Measurements from ENCODE around the gene MYO9A. TPM values are rescaled to one million over a fixed set of nuclear protein-coding genes. Genes with fewer than 3 reads are reported as not detected.

The MYO9A gene
- polyA plus RNA-seq, 3 donors = 30.1 to 43.0 (median 35.0) TPM

DNA sequence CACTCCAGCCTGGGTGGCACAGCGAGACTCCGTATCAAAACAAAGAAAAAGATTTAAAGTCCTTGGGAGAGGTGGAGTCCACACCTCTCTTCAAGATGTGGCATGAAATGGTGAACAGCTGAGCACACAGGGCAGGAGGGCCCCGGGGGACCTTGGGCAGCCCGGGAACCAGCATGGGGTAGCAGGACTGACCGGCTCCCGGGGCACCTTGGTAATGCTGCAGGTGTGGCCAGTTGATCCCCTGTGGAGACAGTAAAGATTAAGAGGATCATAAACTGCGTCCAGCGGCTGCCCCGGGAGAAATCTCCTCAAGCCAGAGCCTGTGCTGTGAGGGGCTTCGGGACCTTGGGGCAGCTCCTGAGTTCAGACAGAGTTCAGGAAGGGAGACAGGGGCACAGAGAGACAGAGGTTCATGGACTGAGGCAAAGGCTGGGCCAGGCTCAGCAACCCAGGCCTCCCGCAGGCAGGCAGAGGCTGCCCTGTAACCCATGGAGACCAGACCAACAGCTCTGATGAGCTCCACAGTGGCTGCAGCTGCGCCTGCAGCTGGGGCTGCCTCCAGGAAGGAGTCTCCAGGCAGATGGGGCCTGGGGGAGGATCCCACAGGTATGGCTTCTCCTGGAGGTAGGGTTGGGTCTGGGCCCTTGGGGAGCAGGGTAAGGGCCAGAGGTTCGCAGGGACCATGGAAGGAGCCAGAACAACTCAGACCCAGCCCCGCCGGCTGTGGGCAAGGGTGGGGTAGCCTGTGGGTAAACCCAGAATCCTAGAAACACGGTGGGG is 307.5 kb downstream of the MYO9A start, which contains the start of gene NR2E3:
TSS of gene NR2E3 (plus strand) at position 299 of the 780 bp plus-strand sequence. CDS start at position 489, 190 bp downstream.
- no peak for DNase-seq

DNA sequence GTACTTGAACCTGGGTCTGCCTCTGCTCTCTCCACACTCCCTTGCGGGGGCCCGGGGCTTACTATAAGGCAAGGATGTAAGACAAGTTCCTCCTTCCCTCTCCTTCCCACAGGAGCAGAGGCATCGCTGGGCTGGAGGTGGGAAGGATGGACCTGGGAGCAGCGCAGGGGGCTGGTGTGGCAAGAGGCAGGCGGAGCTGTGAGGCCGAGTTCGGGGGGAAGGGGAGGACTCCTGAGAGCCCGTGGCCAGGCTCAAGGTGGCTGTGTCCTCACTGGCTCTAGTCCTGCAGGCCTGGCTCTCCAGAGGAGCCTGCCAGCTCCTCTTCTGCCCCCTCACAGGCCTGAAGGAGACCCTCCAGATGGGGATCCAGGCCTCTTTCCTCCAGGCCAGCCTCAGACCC is 308.6 kb downstream of the MYO9A start:
- no peak for DNase-seq

DNA sequence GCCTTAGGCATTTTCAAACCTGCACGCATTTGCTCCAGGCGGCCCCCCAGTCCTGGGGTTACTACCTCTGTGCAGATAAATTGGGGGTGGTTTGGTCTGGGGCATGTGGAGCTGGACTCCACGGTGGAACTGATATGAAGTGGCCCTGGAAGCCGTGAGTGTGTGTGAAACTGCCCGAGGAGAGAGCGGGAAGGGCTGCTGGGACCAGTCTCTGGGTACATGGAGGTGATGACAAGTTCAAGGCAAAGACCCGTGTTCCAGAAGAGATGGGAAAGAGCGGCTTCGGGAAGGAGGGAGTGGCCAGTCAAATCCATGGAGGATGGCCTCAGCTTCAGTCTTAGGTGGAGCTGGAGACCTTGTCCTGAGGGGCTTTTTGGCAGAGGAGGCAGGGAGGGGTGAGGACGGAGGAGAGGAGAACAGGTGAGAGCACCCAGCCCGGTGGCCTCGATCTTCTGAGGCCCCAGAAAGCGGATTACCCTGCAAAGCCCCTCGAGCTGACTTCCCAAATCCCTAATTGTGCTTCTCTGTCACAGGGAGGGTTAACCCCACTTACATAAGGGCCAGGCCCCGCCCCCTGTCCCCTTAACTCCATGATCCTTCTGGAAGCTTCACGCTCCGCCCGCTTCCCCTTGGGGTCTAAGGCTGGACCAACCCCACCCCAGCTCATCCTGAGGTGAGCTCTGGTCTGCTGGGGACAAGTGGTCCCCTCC is 309.5 kb downstream of the MYO9A start:
- no peak for DNase-seq

DNA sequence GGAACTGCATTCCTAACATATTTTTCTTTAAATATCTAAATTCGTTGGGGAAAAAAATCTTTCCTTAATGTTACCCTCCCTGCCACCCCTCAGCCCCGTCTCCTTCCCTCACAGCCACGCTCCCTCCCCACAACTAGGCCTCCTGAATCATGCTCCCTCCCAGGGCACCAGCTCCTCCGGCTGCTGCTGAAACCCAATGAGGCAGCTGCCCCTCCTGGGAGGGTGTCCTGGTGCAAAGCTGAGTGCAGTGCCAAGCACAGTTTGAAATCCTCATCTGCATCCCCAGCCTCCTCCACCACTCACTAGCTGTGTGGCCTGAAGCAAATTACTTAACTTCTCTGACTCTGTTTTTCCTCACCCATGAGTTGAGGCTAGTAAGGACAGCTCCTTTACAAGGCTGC is 310.3 kb downstream of the MYO9A start:
- DNase-seq = no peak

DNA sequence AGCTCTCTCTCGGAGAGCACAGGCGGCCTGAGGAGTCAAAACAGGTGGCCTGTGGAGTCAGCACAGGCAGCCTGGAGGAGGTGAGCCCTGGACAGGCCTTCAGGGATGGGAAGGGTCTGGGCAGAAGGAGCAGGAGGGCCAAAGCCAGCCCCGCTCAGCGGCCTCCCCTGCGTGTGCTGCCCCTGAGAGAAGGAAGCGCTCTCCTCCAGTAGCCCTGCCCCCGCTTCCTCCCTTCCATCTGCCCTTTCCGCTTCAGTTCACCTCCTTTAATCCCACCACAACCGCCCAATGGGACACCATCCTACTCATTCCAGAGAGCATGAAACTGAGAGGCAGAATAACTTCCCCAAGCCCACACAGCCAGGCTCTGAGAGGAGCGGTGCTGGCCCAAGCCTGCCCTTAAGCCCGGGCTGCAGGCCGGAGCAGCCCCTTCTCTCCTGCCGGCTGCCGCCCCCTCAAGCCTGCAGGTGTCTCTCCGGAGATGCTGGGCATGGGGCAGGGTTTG is 310.8 kb downstream of the MYO9A start:
- DNase-seq = no peak

DNA sequence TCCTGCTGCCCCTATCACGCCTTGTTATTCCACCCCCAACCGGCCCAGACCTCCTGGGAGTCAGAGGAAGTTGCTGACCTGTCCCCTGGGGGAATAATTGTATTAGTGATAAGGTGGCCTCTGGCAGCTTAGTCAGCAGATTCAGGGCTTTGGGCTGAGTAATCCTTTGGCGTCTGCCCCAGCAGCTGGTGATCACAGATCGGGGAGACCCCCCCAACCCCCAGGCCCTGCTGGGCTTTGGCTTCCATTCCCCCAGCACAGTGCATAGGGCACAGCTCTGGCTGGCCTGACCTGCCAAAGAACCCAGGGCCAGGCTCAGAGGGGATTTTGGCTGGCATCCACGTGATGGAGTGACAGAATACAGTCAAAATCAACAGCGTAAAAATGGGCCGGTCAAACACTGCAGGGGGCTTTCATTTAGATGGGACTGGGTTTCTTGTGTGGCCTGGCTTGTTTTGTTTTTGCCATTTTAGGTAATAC is 311.5 kb downstream of the MYO9A start:
- no peak for DNase-seq

DNA sequence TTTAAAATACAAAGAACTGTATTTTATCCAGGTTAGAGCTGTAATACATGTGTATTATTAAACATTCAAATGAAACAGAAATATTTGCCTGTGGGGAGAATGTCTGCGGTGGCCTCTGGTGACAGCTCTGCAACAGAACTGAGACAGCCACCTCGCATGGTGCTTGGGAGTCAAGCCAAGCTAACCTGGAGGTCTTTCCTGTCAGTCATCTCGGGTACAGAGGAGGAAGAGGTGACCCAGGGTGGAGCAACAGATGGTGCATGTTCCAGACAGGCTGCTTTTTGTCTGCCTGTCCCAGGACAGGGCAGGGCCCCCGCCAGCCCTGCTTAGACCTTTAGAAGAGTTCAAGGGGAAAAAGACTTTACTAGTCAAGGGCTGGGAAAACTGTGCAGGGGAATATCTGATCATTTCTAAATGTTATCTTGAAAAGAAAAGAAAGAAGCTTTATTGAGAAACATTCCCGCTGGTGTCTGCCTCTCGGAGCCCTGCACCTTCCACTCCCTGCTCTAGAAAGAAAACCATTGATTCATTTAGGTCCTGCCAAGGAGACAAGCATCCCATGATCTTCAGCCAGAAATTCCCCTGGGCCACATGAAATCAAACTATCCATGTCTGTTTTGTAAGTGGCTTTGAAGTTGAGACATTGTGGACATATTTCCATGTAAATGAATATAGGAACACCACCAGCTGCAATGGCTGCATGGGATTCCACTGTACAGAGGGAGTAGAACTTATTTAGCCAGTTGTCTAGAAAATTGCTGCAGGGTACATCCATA is 313.1 kb downstream of the MYO9A start:
- no peak for DNase-seq

DNA sequence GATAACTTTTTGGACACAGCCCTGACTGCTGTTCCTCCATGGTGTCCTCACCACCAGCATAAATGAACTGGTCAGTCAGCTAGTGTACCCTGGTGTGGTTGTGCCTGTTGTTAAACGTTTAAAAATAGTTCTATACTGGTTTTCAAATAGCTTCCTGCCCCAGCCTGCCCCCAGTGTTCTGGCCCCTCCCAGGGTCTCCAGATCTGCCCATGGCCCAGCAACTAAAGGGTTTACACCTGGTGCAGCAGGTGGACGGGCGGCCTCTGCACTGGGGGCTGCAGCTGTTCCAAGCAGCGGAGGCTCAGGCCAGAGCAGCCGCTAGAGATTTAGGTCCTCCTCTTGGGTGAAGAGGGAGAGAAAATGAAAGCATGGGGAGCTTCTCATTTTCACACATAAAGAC is 313.7 kb downstream of the MYO9A start:
- DNase-seq = no peak

DNA sequence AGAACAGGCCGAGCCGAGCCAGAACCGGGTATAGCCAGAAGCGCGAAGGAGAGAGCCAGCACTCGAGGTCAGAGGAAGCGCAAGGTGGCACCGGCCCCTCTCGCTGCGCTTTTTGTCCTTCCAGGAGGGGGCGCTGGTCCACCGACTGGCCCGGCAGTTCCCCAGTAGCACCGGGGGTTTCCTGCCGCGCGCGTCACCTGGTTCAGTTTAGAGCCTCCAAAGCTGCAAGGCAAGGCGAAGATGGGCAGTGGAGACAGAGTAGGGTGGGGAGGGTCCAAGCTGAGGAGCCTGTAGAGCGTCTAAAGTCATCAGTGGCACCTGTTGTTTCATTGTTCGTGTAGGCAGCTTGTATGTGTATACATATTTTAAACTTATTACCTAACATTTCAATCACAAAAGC is 315.2 kb downstream of the MYO9A start:
- DNase-seq = no peak

DNA sequence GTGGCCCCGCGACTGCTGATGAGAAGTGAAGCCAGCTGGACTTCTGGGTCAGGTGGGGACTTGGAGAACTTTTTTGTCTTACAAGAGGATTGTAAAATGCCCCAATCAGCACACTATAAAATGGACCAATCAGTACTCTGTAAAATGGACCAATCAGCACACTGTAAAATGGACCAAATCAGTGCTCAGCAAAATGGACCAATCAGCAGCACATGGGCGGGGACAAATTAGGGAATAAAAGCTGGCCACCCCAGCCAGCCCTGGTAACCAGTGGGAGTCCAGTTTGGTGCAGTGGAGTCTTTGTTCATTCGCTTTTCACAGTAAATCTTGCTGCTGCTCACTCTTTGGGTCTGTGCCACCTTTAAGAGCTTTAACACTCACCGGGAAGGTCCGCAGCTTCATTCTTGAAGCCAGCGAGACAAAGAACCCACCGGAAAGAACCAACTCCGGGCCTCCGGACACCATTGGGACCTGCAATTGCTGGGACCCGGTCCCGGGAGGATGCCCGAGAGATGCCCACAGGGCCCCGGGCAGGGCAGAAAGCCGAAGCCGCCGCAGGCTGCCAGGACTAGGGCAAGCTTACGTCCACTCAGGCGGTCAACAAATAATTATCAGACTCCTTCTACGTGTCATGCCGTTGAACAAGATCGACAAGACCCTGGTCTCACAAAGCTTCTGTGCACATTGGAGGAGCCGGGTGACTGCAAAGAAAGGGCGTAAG is 315.9 kb downstream of the MYO9A start:
- DNase-seq = no peak

DNA sequence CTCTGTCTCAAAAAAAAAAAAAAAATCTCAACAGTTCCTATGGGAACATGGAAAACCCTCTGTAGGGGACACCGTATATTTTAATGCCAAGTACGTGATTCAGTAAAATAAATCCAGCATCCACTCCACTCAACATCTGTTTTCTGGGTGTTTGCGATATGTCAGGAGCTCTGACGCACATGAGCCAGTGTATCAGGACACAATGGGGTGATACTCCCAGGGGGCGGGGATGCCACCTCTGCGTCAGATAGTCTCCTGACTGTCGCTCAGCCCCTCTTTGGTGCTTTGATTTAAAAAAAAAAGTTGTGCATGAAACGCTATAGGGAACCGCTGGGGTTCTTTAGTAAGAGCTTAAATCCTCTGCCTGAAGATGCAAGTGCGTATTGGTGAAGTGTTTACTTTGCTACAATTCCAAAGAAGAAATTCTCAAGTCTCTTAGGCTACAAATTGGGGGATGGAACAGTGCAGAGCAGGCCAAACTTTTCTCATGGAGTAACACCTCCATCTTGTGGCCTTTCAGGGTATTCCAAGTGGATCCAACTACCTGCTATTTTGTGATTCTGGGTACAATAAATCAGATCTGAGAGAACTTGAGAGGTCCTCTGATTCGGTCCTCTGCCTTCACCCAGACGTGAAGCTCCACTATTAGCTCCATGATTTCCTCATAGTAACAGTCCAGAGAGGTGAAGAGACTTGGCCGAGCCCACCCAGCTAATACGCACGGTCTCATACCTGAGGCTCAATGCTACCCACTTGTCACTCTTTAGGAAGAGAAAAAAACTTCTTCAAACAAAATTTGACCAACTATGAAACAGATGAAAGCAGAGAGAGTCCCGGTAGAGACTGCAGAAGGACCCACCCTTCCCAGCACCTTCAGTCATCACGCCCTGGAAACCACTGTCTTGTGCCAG is 316.9 kb downstream of the MYO9A start:
- peak; percentile 80 for DNase-seq

DNA sequence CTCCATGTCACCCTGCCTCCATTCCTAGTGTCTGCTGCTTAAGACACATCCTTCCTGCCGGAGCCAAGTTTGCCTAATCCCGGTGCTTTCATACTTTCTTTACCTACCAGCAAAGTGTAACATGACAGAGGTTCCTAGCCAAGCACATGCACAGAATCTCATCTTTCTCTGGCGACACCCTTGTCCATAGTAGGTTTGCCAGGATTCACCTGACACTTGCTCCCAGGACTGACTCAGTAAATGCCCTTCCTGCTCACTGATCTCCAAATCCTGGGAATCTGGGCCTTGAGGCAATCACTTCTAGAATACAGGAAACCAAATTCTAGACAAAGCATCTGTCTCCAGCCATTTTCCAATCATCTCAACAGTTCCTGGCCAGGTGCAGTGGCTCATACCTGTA is 317.8 kb downstream of the MYO9A start:
- DNase-seq = no peak

DNA sequence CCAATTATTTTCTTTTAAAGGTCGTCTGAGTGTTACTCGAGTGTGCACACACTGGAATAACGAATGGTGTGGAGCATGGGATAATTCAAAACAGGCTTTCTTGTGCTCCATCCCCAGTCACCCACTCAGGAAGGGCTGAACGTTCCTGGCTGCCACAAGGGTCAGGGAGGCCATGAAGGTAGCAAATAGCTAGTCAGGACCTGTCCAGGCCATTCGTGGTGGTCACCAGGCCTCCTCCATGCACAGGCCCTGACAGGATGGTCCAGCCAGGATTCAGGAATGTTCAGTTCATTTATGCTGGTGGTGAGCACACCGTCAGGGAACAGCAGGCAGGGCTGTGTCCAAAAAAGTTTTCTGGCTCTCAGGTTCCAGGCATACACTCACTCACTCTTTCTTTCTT is 319.3 kb downstream of the MYO9A start:
- no peak for DNase-seq

DNA sequence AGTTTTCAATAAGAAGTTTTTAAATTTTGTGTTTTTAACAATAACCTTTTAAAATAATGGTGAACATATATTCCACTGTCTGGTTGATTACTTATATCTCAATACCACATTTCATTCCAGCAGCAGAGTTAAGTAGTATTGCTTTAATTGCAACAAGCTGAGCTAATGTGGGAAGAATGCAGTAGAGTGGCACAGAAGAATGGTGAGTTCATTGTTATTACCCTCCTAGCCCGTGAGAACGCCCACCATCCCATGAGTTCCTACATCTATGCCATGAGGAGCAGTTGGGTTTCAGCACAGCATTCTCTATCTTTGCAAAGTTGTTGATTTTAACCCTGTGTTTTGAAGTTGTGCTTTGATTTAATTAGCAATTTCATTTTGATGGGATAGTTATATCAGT is 325.4 kb downstream of the MYO9A start:
- no peak for DNase-seq

DNA sequence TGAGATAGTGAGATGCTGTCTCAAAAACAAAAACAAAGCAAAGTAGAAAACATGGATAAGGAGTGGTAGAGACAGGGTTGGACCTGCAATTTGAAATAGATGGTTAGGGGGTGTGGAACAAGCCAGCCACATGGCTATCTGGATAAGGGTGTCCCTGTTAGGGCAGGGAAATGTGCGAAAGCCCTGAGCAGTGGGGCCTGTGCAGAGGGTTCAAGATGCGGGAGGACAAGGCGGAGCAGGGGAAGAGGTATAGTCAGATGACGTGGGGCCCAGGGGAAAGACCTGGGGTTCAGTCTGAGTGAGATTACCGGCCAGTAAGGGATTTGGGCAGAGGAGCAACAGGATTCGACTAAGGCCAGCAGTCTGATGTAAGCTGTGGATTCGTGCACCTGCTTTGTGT is 326.0 kb downstream of the MYO9A start:
- no peak for DNase-seq

DNA sequence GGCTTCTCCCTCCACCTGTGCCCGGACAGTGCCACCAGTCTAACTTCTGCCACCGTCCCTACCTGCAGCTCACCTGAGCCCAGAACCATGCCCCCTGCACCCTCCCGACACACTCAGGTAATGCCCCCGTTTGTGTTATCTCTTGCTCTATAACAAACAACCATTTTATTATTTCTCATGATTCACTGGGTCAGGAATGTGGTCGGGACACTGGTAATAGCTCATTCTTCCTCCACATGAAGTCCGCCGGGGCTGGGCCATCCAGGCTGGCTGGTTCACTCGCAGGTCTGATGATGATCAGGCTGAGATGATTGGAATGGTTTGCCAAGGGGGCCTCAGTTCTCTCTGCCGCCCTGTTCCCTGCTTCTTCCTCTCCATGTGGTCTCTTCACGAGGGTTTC is 327.9 kb downstream of the MYO9A start:
- no peak for DNase-seq

DNA sequence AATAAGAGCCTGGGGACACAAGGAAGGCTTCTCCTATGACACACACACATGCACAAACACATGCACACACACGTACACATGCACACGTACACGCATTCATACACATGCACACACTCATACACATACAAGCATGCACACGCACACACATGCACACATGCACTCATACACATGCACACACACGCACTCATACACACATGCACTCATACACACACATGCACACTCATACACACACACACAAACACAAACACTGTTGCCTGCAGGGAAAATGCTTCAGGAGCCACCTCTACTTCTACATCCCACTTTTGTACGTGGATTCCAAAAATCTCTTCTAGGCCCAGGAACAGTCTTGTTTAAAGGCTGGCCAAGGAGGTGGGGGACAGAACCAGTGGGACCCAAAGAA is 328.3 kb downstream of the MYO9A start:
- no peak for DNase-seq

DNA sequence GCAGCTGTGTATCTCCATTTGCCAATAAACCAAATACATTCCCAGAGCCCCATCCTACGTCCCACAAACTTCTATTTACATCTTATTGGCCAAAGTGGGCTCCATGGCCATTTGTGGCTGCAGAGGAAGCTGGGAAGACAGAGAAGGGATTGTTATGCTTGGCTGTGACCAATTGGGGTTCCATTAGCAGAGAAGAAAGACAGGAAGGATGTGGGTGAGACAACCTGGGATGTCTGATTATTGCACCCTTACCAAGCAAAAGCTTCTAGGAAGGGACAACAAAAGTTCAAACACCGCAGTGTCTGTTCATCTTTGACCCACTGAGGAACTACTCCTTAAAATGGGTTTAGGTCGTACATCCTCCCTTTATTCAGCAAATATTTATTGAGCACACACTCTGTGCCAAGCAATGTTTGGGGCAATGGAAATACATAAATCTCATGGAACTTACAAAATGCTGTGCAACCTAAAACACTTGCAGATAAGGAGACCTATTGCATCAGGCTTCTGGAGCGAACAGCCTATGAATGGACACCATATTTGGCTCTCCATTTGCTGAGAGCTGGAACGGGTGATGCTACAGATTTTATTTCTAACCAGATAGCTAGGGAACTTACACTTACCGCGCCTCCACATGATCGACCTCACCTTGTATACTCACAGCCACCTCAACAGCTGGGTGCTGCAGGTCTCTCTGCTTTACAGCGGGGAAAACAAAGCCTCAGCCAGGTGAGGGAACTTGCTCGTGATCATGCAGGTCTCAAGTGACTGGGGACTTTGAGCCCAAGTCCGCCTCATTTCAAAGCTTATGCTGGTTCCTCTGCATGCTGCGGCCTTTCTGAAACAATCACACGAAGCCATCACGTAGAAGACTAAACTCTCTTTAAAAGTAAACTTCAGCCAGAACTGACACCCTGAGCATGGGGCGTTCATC is 329.0 kb downstream of the MYO9A start:
- no peak for DNase-seq

DNA sequence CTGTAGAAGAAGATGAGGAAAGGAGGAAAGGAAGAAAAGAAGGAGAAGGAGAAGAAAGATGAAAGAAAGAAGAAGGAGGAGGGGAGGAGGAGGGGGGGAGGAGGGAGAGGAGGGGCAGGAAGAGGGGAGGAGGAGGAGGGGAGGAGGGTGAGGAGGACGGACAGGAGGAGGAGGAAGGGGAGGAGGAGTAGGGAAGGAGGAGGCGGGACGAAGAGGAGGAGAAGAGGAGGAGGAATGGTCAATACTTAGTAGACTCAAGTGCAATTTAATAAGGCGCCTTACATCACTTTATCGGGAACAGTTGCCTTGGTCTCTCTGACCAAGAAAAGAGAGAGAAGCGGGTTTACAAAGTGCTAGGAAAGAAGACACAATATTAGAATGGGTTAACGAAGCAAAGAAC is 331.3 kb downstream of the MYO9A start:
- DNase-seq = no peak

All from renal pelvis (tissue), 4 donors.